ENCODE measurements around the gene LMOD2.

DNA sequence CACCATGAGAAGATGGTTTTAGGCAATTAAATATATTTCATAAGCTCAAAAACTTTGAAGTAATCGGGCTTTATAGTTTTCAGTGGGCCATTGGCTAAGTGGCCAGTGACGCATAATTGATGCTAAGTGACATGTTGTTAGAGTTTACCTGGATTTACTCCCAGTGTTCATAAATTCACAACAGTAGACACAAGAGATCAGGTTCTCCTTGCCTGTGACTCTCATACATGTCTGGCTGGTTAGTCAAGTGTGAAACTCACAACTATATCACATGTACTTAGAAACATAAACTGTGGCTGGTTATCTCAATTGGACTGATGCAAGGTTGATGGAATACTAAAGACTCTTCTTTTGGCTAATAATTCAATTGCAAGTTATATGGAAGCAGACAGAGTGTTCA, 27.8 kb upstream of the LMOD2 start:
- TF ChIP-seq, protein P1, sequence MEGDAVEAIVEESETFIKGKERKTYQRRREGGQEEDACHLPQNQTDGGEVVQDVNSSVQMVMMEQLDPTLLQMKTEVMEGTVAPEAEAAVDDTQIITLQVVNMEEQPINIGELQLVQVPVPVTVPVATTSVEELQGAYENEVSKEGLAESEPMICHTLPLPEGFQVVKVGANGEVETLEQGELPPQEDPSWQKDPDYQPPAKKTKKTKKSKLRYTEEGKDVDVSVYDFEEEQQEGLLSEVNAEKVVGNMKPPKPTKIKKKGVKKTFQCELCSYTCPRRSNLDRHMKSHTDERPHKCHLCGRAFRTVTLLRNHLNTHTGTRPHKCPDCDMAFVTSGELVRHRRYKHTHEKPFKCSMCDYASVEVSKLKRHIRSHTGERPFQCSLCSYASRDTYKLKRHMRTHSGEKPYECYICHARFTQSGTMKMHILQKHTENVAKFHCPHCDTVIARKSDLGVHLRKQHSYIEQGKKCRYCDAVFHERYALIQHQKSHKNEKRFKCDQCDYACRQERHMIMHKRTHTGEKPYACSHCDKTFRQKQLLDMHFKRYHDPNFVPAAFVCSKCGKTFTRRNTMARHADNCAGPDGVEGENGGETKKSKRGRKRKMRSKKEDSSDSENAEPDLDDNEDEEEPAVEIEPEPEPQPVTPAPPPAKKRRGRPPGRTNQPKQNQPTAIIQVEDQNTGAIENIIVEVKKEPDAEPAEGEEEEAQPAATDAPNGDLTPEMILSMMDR (conservative IDR thresholded peaks at IDR 0.05; ENCODE audit: low read depth in 2 of 2) = no peak
- no peak for TF ChIP-seq EZH2 (IDR thresholded peaks at IDR 0.05; ENCODE audit: low read depth, unreplicated experiment)
- no peak for TF ChIP-seq POLR2AphosphoS5 (IDR thresholded peaks at IDR 0.05; ENCODE audit: low read depth)
- TF ChIP-seq STAT1 (IDR thresholded peaks at IDR 0.05; ENCODE audit: unreplicated experiment) = no peak
- no peak for TF ChIP-seq ZNF331 (CRISPR knock-in tag; IDR thresholded peaks at IDR 0.05; ENCODE audit: low read depth)
